B cell (primary cell): ENCODE measurements around the gene SEC31B. TPM values are rescaled to one million over a fixed set of nuclear protein-coding genes. Genes with fewer than 3 reads are reported as not detected.

Source experiments
- ATAC-seq: fragments of 200-7000 bp; cut with Tn5 transposase; one replicate; pipeline ENCODE4 v1.10.0; 2021; ENCODE audit warnings: low read depth, mild to moderate bottlenecking, moderate number of reproducible peaks, moderate library complexity
- CTCF ChIA-PET: fragments of 350-600 bp; sonication (Branson Sonifier 250); formaldehyde crosslinking; loops from one replicate; lab custom pipeline; 2021; ENCODE audit warnings: antibody characterized with exemption, inconsistent platforms; lab: Charles Lee
- POLR2A ChIA-PET: fragments of 350-600 bp; sonication (Branson Sonifier 250); formaldehyde crosslinking; loops from one replicate; lab custom pipeline; 2021; ENCODE audit warnings: antibody characterized with exemption; lab: Charles Lee
- DNase-seq: peaks from one replicate; pipeline ENCODE4 v3.0.0; 2013
- H2AFZ ChIP-seq: 2 replicates; pipeline ENCODE4 v1.6.1; 2012; ENCODE audit warnings: mild to moderate bottlenecking, low read depth, low read length; ENCODE audit not compliant: insufficient read depth, poor library complexity, severe bottlenecking
- H3K27ac ChIP-seq, 2 donors: 1 replicate in 1 of 2; 2 replicates in 1 of 2; pipeline ENCODE4 v1.5.1; 2012 to 2013; ENCODE audit warnings: low read length in 2 of 2, mild to moderate bottlenecking in 2 of 2, moderate library complexity in 1 of 2
- H3K27me3 ChIP-seq, 4 experiments: fragments of 200-600 bp in 1 of 4; sonication (generic) in 1 of 4; replicated peaks in 1 of 4; 1 replicate in 2 of 4; 2 replicates in 2 of 4; pipeline versions ENCODE4 v1.6.1 to v1.7.0; 2013 to 2016; ENCODE audit warnings: low read length in 3 of 4, mild to moderate bottlenecking in 2 of 4, mixed read lengths in 1 of 4, moderate library complexity in 1 of 4; ENCODE audit not compliant: insufficient read depth in 4 of 4, control insufficient read depth in 3 of 4; ENCODE audit errors: control extremely low read depth in 1 of 4
- H3K36me3 ChIP-seq, 2 experiments: replicated peaks in 1 of 2; 1 replicate in 1 of 2; 2 replicates in 1 of 2; pipeline versions ENCODE4 v1.6.1 to v1.7.1; 2013; ENCODE audit warnings: low read length in 1 of 2; ENCODE audit not compliant: insufficient read depth in 2 of 2, control insufficient read depth in 1 of 2; ENCODE audit errors: control extremely low read depth in 1 of 2, extremely low read depth in 1 of 2
- H3K4me1 ChIP-seq, 2 donors: fragments of 200-600 bp in 1 of 2; sonication (generic) in 1 of 2; 1 replicate in 1 of 2; 2 replicates in 1 of 2; pipeline versions ENCODE4 v1.5.1 to v1.6.1; 2013 to 2017; ENCODE audit warnings: low read length in 2 of 2; ENCODE audit not compliant: control insufficient read depth in 2 of 2, insufficient read depth in 2 of 2
- H3K4me2 ChIP-seq: replicated peaks from 2 replicates; pipeline ENCODE3; 2012; ENCODE audit warnings: mild to moderate bottlenecking, low read depth, low read length; ENCODE audit not compliant: poor library complexity, severe bottlenecking
- H3K4me3 ChIP-seq, 5 experiments: fragments of 200-600 bp in 1 of 5; sonication (generic) in 1 of 5; 1 replicate in 3 of 5; 2 replicates in 2 of 5; pipeline versions ENCODE4 v1.5.1 to v1.7.0; 2011 to 2016; ENCODE audit warnings: low read length in 4 of 5, mild to moderate bottlenecking in 4 of 5, low read depth in 2 of 5, control low read depth in 1 of 5, moderate library complexity in 1 of 5; ENCODE audit not compliant: insufficient read depth in 1 of 5; ENCODE audit errors: control extremely low read depth in 1 of 5, extremely low read depth in 1 of 5
- H3K79me2 ChIP-seq: fragments of 200-600 bp; sonication (generic); one replicate; pipeline ENCODE4 v1.6.0; 2016; ENCODE audit warnings: low read length; ENCODE audit not compliant: control insufficient read depth, insufficient read depth
- H3K9ac ChIP-seq: fragments of 200-600 bp; sonication (generic); 2 replicates; pipeline ENCODE4 v1.6.1; 2017; ENCODE audit warnings: mild to moderate bottlenecking, low read length, moderate library complexity
- H3K9me3 ChIP-seq, 3 donors: one replicate each; pipeline versions ENCODE4 v1.6.1 to v1.7.1; 2013; ENCODE audit warnings: low read length in 2 of 3; ENCODE audit not compliant: control insufficient read depth in 2 of 3, insufficient read depth in 1 of 3; ENCODE audit errors: control extremely low read depth in 1 of 3
- H4K20me1 ChIP-seq: 2 replicates; pipeline ENCODE4 v1.6.0; 2012; ENCODE audit warnings: mild to moderate bottlenecking, low read length; ENCODE audit not compliant: insufficient read depth, control insufficient read depth, poor library complexity, severe bottlenecking
- H3K27ac Mint-ChIP-seq: one replicate; pipeline ENCODE4 v1.8.0; 2021; ENCODE audit warnings: mixed read lengths
- H3K27me3 Mint-ChIP-seq: one replicate; pipeline ENCODE4 v1.8.0; 2021; ENCODE audit warnings: mixed read lengths
- H3K4me1 Mint-ChIP-seq: one replicate; pipeline ENCODE4 v1.8.0; 2021; ENCODE audit warnings: mixed read lengths
- H3K4me3 Mint-ChIP-seq: one replicate; pipeline ENCODE4 v1.8.0; 2021; ENCODE audit warnings: mixed read lengths
- H3K9me3 Mint-ChIP-seq: one replicate; pipeline ENCODE4 v1.8.0; 2022; ENCODE audit warnings: mixed read lengths; ENCODE audit not compliant: insufficient read depth
- EZH2 ChIP-seq: IDR thresholded peaks from 2 replicates; pipeline ENCODE4 v1.6.1; 2012; ENCODE audit warnings: borderline replicate concordance, low read depth, mild to moderate bottlenecking, moderate library complexity, low read length; ENCODE audit not compliant: insufficient read depth, poor library complexity, severe bottlenecking
- WGBS: methylation state at CpG from one replicate; pipeline ENCODE4 v1.1.5; 2013; ENCODE audit warnings: missing lambda C conversion rate; ENCODE audit not compliant: insufficient coverage; 5-methylcytosine and 5-hydroxymethylcytosine counted together
- intact Hi-C: fragments of 100-400 bp; cut with micrococcal nuclease; formaldehyde crosslinking; loops from one replicate; pipeline ENCODE4 v1.10.0; 2022
- polyA plus RNA-seq: library from polyadenylated mRNA; depleted of rRNA; stranded (reverse); fragments of >200 nt; gene quantifications from 2 replicates; pipeline ENCODE4 v1.2.3, GENCODE V29; 2012
- total RNA-seq, 2 donors: library from RNA; stranded (reverse); fragments of 120-200 nt in 1 of 2; gene quantifications; 1 replicate in 1 of 2; 2 replicates in 1 of 2; pipeline versions ENCODE4 v1.2.3 to v1.2.4, GENCODE V29; 2013 to 2022
- TF ChIP-seq, protein P1 (sequence below): fragments of 200-600 bp; IDR thresholded peaks from one replicate; pipeline ENCODE4 v1.8.0; 2022; ENCODE audit warnings: antibody characterized with exemption, mild to moderate bottlenecking

Gene SEC31B
- total and polyA plus RNA-seq, 2 donors (not counting 1 experiment from before 2014, with no cell fraction given) = 36.3 to 45.7 TPM

DNA sequence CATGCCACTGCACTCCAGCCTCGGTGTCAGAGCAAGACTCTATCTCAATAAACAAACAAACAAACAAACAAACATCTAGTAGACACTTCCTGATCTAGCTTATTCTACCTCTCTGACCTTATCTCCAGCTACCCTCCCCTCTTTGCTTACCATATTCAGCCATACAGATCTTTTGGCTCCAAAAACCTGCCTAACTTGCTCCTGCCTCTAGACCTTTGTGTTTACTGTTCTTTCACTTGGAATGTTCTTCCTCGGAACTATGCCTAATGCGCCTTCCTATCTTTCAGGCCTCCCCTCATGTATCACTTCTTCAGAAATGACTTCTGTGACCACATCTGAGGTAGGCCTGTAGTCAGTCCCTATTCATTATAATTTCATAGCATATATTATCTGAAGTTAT is 77.1 kb downstream of the SEC31B start:
- H4K20me1 ChIP-seq = no peaks in the 10 kb centered on the region
- no peaks in the 10 kb centered on the region for H3K36me3 ChIP-seq
- no peak overlapping the region for H3K4me3 ChIP-seq
- Mint-ChIP-seq H3K27me3 (peaks cover 8% of the 10 kb centered on the region), H3K4me3 (no peak overlapping the region), H3K9me3 (peaks cover 3% of the 10 kb centered on the region), H3K4me1 (no peaks in the 10 kb centered on the region), H3K27ac (no peak overlapping the region)
- H3K79me2 ChIP-seq = no peaks in the 10 kb centered on the region
- H3K4me1 ChIP-seq = no peaks in the 10 kb centered on the region
- DNase-seq = no peak
- ATAC-seq = no peak
- intact Hi-C loops = no loop called here
- H2AFZ ChIP-seq = no peak overlapping the region
- CTCF ChIA-PET = no interaction called here
- H3K9me3 ChIP-seq = peaks cover 1 to 7% (median 4%) of the 10 kb centered on the region in 3 donors
- no peak overlapping the region for H3K9ac ChIP-seq
- no peak overlapping the region for H3K27ac ChIP-seq
- no peak overlapping the region for H3K4me2 ChIP-seq
- H3K27me3 ChIP-seq = no peaks in the 10 kb centered on the region
- POLR2A ChIA-PET = no interaction called here
- TF ChIP-seq, protein P1, sequence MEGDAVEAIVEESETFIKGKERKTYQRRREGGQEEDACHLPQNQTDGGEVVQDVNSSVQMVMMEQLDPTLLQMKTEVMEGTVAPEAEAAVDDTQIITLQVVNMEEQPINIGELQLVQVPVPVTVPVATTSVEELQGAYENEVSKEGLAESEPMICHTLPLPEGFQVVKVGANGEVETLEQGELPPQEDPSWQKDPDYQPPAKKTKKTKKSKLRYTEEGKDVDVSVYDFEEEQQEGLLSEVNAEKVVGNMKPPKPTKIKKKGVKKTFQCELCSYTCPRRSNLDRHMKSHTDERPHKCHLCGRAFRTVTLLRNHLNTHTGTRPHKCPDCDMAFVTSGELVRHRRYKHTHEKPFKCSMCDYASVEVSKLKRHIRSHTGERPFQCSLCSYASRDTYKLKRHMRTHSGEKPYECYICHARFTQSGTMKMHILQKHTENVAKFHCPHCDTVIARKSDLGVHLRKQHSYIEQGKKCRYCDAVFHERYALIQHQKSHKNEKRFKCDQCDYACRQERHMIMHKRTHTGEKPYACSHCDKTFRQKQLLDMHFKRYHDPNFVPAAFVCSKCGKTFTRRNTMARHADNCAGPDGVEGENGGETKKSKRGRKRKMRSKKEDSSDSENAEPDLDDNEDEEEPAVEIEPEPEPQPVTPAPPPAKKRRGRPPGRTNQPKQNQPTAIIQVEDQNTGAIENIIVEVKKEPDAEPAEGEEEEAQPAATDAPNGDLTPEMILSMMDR = no peak
- no peak for TF ChIP-seq EZH2
- 92% methylated on average over 2 of the region's 3 CpGs for WGBS

GRCh38 chr10:100438674-100439315 is 80.9 kb downstream of the SEC31B start:
- Histone ChIP-seq H3K27ac (no peak overlapping the region), H2AFZ (no peak overlapping the region), H3K4me2 (no peak overlapping the region), H3K4me1 (no peaks in the 10 kb centered on the region), H4K20me1 (no peaks in the 10 kb centered on the region), H3K9me3 (no peaks in the 10 kb centered on the region), H3K9ac (no peak overlapping the region), H3K36me3 (no peaks in the 10 kb centered on the region), H3K4me3 (no peak overlapping the region), H3K27me3 (no peaks in the 10 kb centered on the region), H3K79me2 (no peaks in the 10 kb centered on the region)
- ChIA-PET POLR2A (interaction anchor here (0.5 kb wide), 1 partner anchor 46 kb away, joined by 4 read pairs; no protein-coding TSS in a partner anchor), CTCF (interaction anchor here (1.0 to 1.6 kb wide), 6 partner anchors 9 to 102 kb away, joined by 3 to 7 read pairs (median 4); no protein-coding TSS in a partner anchor)
- Mint-ChIP-seq H3K4me3 (no peak overlapping the region), H3K4me1 (no peaks in the 10 kb centered on the region), H3K9me3 (no peaks in the 10 kb centered on the region), H3K27ac (no peak overlapping the region), H3K27me3 (peaks cover 9% of the 10 kb centered on the region)
- intact Hi-C loops = loop anchor here (10.0 kb wide), 1 partner anchor 436 kb away; no protein-coding TSS in a partner anchor
- TF ChIP-seq, protein P1 = no peak
- TF ChIP-seq EZH2 = no peak
- no peak for DNase-seq
- no peak for ATAC-seq
- WGBS = 100% methylated on average over 2 of the region's 6 CpGs
